Activated CD4-positive, alpha-beta T cell treated with anti-CD3 and anti-CD28 coated beads, Interleukin-10, Interleukin-2, amounts not matched to agents 100 ng/mL and 50 ng/mL, durations not matched to agents 16 hours and 8 hours (primary cell): ENCODE data around the gene ZFYVE26.
A peak's percentile ranks its signal among the peaks of the same experiment; 100 is the strongest.
"Not testable (repeated sequence)": the region's sequence is repeated elsewhere in the genome, so short reads cannot be mapped to it uniquely, and the experiment has no call there.

Source experiments
- DNase-seq: peaks from one replicate; pipeline ENCODE4 v3.0.0-alpha.2; 2020

ZFYVE26 gene

GRCh38 chr14:67704484-67705089 lies 111.8 kb downstream of the ZFYVE26 start:
- DNase-seq = peak; percentile 61

- no peak for DNase-seq
Observed at GRCh38 chr14:67703997-67704396, 112.4 kb downstream of the ZFYVE26 start.

DNA sequence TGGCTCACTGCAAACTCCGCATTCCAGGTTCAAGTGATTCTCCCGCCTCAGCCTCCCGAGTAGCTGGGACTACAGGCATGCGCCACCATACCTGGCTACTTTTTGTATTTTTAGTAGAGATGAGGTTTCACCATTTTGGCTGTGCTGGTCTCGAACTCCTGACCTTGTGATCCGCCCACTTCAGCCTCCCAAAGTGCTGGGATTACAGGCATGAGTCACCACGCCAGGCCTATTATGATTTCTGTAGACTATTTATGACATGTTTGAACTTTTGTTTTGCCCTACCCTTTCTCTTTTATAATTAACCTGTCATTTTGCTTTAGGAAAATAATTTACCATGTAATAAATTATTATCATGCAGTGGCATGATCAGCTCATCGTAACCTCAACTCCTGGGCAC lies 114.9 kb downstream of the ZFYVE26 start, which contains the start of gene RDH12:
TSS of gene RDH12 (plus strand) at position 395 of the 400 bp plus-strand sequence. CDS start 20,757 bp downstream, outside the sequence.
- DNase-seq = not testable (repeated sequence)

DNA sequence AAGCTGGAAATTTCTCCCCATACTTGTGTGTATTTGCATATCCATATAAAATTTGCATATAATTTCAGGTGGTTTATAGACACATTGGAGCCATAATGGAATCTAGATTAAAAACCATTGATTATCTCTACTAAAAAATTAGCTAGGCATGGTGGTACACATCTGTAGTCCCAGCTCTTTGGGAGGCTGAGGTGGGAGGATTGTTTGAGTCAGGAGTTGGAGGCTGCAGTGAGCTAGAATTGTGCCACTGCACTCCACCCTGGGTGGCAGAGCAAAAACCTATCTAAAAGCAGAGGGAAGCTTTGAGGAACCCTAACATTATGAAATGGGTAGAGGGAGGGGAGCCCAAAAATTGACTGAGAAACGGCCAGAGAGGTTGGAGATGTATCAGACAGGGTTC lies 118.2 kb downstream of the ZFYVE26 start:
- DNase-seq = no peak

- DNase-seq = no peak
Observed at GRCh38 chr14:67697006-67697405, 119.4 kb downstream of the ZFYVE26 start.
